IMR-90 (cell line): ENCODE data around the gene TUBA3D. TPM values are rescaled to one million over a fixed set of nuclear protein-coding genes. Genes with fewer than 3 reads are reported as not detected.
"Not testable (repeated sequence)": the region's sequence is repeated elsewhere in the genome, so short reads cannot be mapped to it uniquely, and the experiment has no call there.

Source experiments
- ATAC-seq: fragments of 200-7000 bp; cut with Tn5 transposase; 2 replicates; pipeline ENCODE4 v1.9.1; 2020; ENCODE audit warnings: low read depth, mild to moderate bottlenecking, moderate library complexity
- BruUV-seq: library from RNA; stranded (reverse); fragments of 400-500 nt; replicated peaks from 2 replicates; lab custom pipeline; 2021; lab: Mats Ljungman, UMichigan
- CTCF ChIA-PET: fragments of 300-600 bp; formaldehyde crosslinking; extraction: SDS; loops from one replicate; lab custom pipeline; 2021; ENCODE audit warnings: antibody characterized with exemption; lab: Yijun Ruan, JAX
- POLR2A ChIA-PET: fragments of 300-600 bp; sonication (Branson Sonifier 250); formaldehyde crosslinking; loops from one replicate; lab custom pipeline; 2022; ENCODE audit warnings: antibody characterized with exemption; ENCODE audit not compliant: unreplicated experiment; lab: Charles Lee
- DNase-seq: peaks from one replicate; pipeline ENCODE4 v3.0.0; 2013
- H2AFZ ChIP-seq: replicated peaks from 2 replicates; pipeline ENCODE3; 2013; ENCODE audit warnings: low read length, mild to moderate bottlenecking; ENCODE audit not compliant: poor library complexity
- H2AK5ac ChIP-seq: 2 replicates; pipeline ENCODE4 v1.6.1; 2013; ENCODE audit warnings: low read depth, low read length, inconsistent platforms
- H2AK9ac ChIP-seq: replicated peaks from 2 replicates; pipeline ENCODE3; 2013; ENCODE audit warnings: mild to moderate bottlenecking, low read depth, low read length, moderate library complexity; ENCODE audit not compliant: poor library complexity
- H2BK120ac ChIP-seq: 2 replicates; pipeline ENCODE4 v1.6.1; 2013; ENCODE audit warnings: low read depth, low read length, inconsistent platforms
- H2BK15ac ChIP-seq: 3 replicates; pipeline ENCODE4 v1.6.1; 2013; ENCODE audit warnings: low read depth, low read length, inconsistent platforms
- H2BK20ac ChIP-seq: 2 replicates; pipeline ENCODE4 v1.6.1; 2013; ENCODE audit warnings: low read depth, mild to moderate bottlenecking, inconsistent platforms, low read length, moderate library complexity
- H2BK5ac ChIP-seq: 2 replicates; pipeline ENCODE4 v1.6.1; 2013; ENCODE audit warnings: mild to moderate bottlenecking, low read depth, low read length, inconsistent platforms; ENCODE audit not compliant: poor library complexity, severe bottlenecking
- H3K14ac ChIP-seq: replicated peaks from 2 replicates; pipeline ENCODE4 v1.6.1; 2013; ENCODE audit warnings: low read depth, low read length, inconsistent platforms
- H3K18ac ChIP-seq: 2 replicates; pipeline ENCODE4 v1.6.1; 2013; ENCODE audit warnings: low read depth, low read length, control low read depth
- H3K23ac ChIP-seq: 2 replicates; pipeline ENCODE4 v1.6.1; 2013; ENCODE audit warnings: low read depth, low read length, inconsistent platforms
- H3K27ac ChIP-seq: 2 replicates; pipeline ENCODE4 v1.5.1; 2013; ENCODE audit warnings: mild to moderate bottlenecking, control low read depth, low read length; ENCODE audit not compliant: insufficient read depth
- H3K27me3 ChIP-seq: 2 replicates; pipeline ENCODE4 v1.6.1; 2013; ENCODE audit warnings: low read length; ENCODE audit not compliant: control insufficient read depth, insufficient read depth
- H3K36me3 ChIP-seq: 2 replicates; pipeline ENCODE4 v1.6.1; 2013; ENCODE audit warnings: low read length, mixed read lengths; ENCODE audit not compliant: control insufficient read depth, insufficient read depth
- H3K4ac ChIP-seq: 2 replicates; pipeline ENCODE4 v1.6.1; 2013; ENCODE audit warnings: low read depth, low read length, inconsistent platforms
- H3K4me1 ChIP-seq: 2 replicates; pipeline ENCODE4 v1.6.1; 2013; ENCODE audit warnings: low read length, mixed read lengths; ENCODE audit not compliant: control insufficient read depth, insufficient read depth
- H3K4me2 ChIP-seq: 2 replicates; pipeline ENCODE4 v1.6.1; 2013; ENCODE audit warnings: low read depth, mild to moderate bottlenecking, control low read depth, low read length, moderate library complexity
- H3K4me3 ChIP-seq: 2 replicates; pipeline ENCODE4 v1.5.1; 2013; ENCODE audit warnings: low read depth, mild to moderate bottlenecking, control low read depth, low read length, moderate library complexity; ENCODE audit not compliant: insufficient read depth
- H3K56ac ChIP-seq: 2 replicates; pipeline ENCODE4 v1.6.1; 2013; ENCODE audit warnings: low read length, inconsistent platforms; ENCODE audit not compliant: insufficient read depth; ENCODE audit errors: extremely low read depth
- H3K79me1 ChIP-seq, 2 experiments: 2 replicates each; pipeline ENCODE4 v1.6.1; 2013; ENCODE audit warnings: low read length in 2 of 2, inconsistent platforms in 1 of 2, low read depth in 1 of 2
- H3K9ac ChIP-seq: 2 replicates; pipeline ENCODE4 v1.6.1; 2013; ENCODE audit warnings: low read depth, low read length, control low read depth
- H3K9me1 ChIP-seq: 2 replicates; pipeline ENCODE4 v1.6.1; 2013; ENCODE audit warnings: low read length, inconsistent platforms; ENCODE audit not compliant: insufficient read depth
- H3K9me3 ChIP-seq: 2 replicates; pipeline ENCODE4 v1.6.1; 2013; ENCODE audit warnings: low read length; ENCODE audit not compliant: control insufficient read depth, insufficient read depth
- H4K20me1 ChIP-seq: 2 replicates; pipeline ENCODE4 v1.6.1; 2013; ENCODE audit warnings: low read length, inconsistent platforms; ENCODE audit not compliant: insufficient read depth
- H4K5ac ChIP-seq: 2 replicates; pipeline ENCODE4 v1.6.1; 2013; ENCODE audit warnings: mild to moderate bottlenecking, low read depth, low read length, control low read depth
- H4K8ac ChIP-seq, 2 experiments: 2 replicates each; pipeline ENCODE4 v1.6.1; 2013; ENCODE audit warnings: low read depth in 2 of 2, low read length in 2 of 2, control low read depth in 1 of 2, inconsistent platforms in 1 of 2
- H4K91ac ChIP-seq: 2 replicates; pipeline ENCODE4 v1.6.1; 2013; ENCODE audit warnings: low read depth, low read length, inconsistent platforms; ENCODE audit not compliant: insufficient read depth
- WGBS, 2 experiments: methylation state at CpG; one replicate each; pipeline versions ENCODE4 v1.1.5 to v1.1.7; 2013; ENCODE audit warnings: missing lambda C conversion rate in 2 of 2; ENCODE audit not compliant: insufficient read length in 1 of 2; ENCODE audit errors: extremely low coverage in 2 of 2; 5-methylcytosine and 5-hydroxymethylcytosine counted together
- dilution Hi-C: fragments of 300-500 bp; cut with HindIII; formaldehyde crosslinking; loops from one replicate; pipeline ENCODE4 v1.14.3; 2018; ENCODE audit warnings: low sequenced_read_pairs; ENCODE audit not compliant: unreplicated experiment
- in situ Hi-C: fragments of 300-500 bp; cut with MboI; formaldehyde crosslinking; loops from 3 replicates; pipeline ENCODE4 v1.14.3; 2019; ENCODE audit warnings: low sequenced_read_pairs, inconsistent platforms, mixed read lengths
- intact Hi-C: fragments of 100-400 bp; cut with micrococcal nuclease; formaldehyde crosslinking; loops from 2 replicates; pipeline ENCODE4 v1.10.0; 2022
- polyA plus RNA-seq, 3 experiments: library from polyadenylated mRNA; depleted of rRNA; stranded (reverse); fragments of >200 nt; gene quantifications; 2 replicates each; pipeline ENCODE4 v1.2.3, GENCODE V29; 2012; ENCODE audit warnings: low replicate concordance in 1 of 3
- total RNA-seq: library from RNA; depleted of rRNA; stranded (reverse); fragments of >200 nt; gene quantifications from 2 replicates; pipeline ENCODE4 v1.2.3, GENCODE V29; 2012

TUBA3D gene
- total and polyA plus RNA-seq, 2 of the 4 experiments (the other 2 are of a cell fraction): not detected

GRCh38 chr2:131530626-131531344, 54.9 kb downstream of the TUBA3D start:
- H3K4me3 ChIP-seq, H3K4me2 ChIP-seq, H4K8ac ChIP-seq, BruUV-seq, H3K56ac ChIP-seq, H3K18ac ChIP-seq, H2AK5ac ChIP-seq, H3K4me1 ChIP-seq, H3K27me3 ChIP-seq, H3K4ac ChIP-seq, H4K20me1 ChIP-seq, H3K79me1 ChIP-seq, H3K27ac ChIP-seq, H2BK120ac ChIP-seq, ATAC-seq, H4K5ac ChIP-seq, H2BK20ac ChIP-seq, POLR2A ChIA-PET, H3K9ac ChIP-seq, H2AFZ ChIP-seq, in situ Hi-C loops, H4K91ac ChIP-seq, H3K9me1 ChIP-seq, CTCF ChIA-PET, intact Hi-C loops, H3K14ac ChIP-seq, H3K9me3 ChIP-seq, DNase-seq, H2AK9ac ChIP-seq, dilution Hi-C loops, H3K23ac ChIP-seq, H2BK15ac ChIP-seq, H2BK5ac ChIP-seq, H3K36me3 ChIP-seq: not testable (repeated sequence)
- 63% methylated on average over 2 of the region's 22 CpGs; no CpG with 5 or more reads in 1 of the 2 experiments for WGBS, 2 experiments

DNA sequence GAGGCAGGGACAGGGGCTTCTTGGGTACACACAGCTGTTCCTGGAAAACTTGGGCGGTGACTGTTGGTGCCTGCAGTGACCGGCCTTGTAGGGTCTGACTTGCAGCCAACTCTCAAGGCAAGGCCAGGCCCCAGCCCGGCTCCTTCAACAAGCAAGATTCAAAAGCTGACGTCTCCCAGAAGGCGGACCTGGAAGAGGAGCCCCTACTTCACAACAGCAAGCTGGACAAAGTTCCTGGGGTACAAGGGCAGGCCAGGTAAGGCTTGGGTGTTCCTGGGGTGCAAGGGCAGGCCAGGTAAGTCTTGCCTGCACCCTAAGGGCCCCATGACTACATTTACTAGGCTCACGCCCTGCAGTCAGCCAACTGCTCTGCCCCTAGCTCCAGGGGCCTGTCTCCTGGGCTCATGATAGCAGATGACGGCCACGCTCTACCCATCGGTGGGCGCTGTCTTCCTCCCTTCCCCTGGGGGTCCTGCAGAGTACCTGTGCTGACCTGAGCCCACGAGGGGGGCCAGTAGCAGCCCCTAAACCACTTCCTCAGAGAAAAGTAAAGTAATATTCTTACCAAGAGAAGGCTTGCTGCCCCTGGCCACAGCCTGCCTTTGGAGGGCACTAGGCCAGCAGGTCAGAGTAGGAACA, 55.7 kb downstream of the TUBA3D start:
- H3K4me2 ChIP-seq, H3K4me1 ChIP-seq, H3K9me3 ChIP-seq, POLR2A ChIA-PET, CTCF ChIA-PET, ATAC-seq, H3K9ac ChIP-seq, H3K14ac ChIP-seq, H2BK15ac ChIP-seq, H3K4me3 ChIP-seq, H2AK5ac ChIP-seq, H2AFZ ChIP-seq, H3K36me3 ChIP-seq, H2BK5ac ChIP-seq, H3K27me3 ChIP-seq, DNase-seq, H3K56ac ChIP-seq, H3K18ac ChIP-seq, H2AK9ac ChIP-seq, H4K91ac ChIP-seq, H3K9me1 ChIP-seq, H4K5ac ChIP-seq, H3K27ac ChIP-seq, BruUV-seq, dilution Hi-C loops, in situ Hi-C loops, H3K4ac ChIP-seq, H2BK120ac ChIP-seq, intact Hi-C loops, H2BK20ac ChIP-seq, H3K79me1 ChIP-seq, H3K23ac ChIP-seq, H4K20me1 ChIP-seq, H4K8ac ChIP-seq: not testable (repeated sequence)
- no CpG with 5 or more reads among the region's 11 CpGs for WGBS, 2 experiments
